GM18858 (cell line): ENCODE results near the gene FDXACB1.
A peak's percentile ranks its signal among the peaks of the same experiment; 100 is the strongest.

Source experiments
- ATAC-seq: cut with Tn5 transposase; IDR thresholded peaks from one replicate; pipeline ENCODE4 v1.9.1; 2021; ENCODE audit not compliant: unreplicated experiment

Gene FDXACB1

GRCh38 chr11:111878849-111879636 lies at the start of gene FDXACB1, which contains the start of gene CFAP68:
Gene FDXACB1, minus strand, starts transcription at chr11:111879165. Its CDS starts 33 bp downstream, at chr11:111879132.
Gene CFAP68, plus strand, starts transcription at chr11:111879541. Its CDS starts 20 bp downstream, at chr11:111879561.
- ATAC-seq = peak; percentile 59

- ATAC-seq = peak; percentile 89
These were observed 47.8 kb upstream of the FDXACB1 start for GRCh38 chr11:111926505-111927391.

GRCh38 chr11:111925953-111926352 lies 47.0 kb upstream of the FDXACB1 start:
- ATAC-seq = no peak

GRCh38 chr11:111923951-111924350 lies 45.0 kb upstream of the FDXACB1 start:
- ATAC-seq = no peak

DNA sequence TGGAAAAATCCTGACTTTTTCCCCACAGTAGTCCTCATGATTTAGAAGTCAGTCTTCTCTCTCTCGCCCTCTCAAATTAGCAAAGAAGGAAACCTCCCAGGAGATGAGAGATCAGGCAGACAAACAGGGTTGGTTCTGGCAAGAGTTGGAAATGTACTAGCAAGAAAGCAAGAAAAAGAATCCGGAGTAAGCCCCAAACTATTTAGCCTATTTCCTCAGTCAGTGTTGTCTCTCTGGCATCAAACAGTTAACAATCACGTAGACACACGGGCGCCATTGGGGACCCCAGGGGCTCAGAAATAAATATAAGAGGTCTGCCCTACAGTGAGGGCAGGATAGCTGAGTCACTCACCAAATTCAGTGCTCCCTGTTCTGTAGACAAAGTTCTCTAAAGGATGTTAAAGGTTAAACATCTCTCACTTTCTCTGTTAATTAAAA lies 44.4 kb upstream of the FDXACB1 start:
- no peak for ATAC-seq

GRCh38 chr11:111922803-111923202 lies 43.8 kb upstream of the FDXACB1 start:
- ATAC-seq = no peak

GRCh38 chr11:111921541-111922230 lies 42.7 kb upstream of the FDXACB1 start:
- ATAC-seq = no peak

- no peak for ATAC-seq
These were observed 41.9 kb upstream of the FDXACB1 start for GRCh38 chr11:111920908-111921307.

- ATAC-seq = no peak
These were observed 39.7 kb upstream of the FDXACB1 start, which contains the start of gene C11orf52 for GRCh38 chr11:111918390-111919256. Gene C11orf52, plus strand, starts transcription at chr11:111918913. Its CDS starts 60 bp downstream, at chr11:111918973.

- no peak for ATAC-seq
These were observed 38.8 kb upstream of the FDXACB1 start for GRCh38 chr11:111917788-111918187.

- ATAC-seq = no peak
These were observed 38.3 kb upstream of the FDXACB1 start for GRCh38 chr11:111917312-111917711.

DNA sequence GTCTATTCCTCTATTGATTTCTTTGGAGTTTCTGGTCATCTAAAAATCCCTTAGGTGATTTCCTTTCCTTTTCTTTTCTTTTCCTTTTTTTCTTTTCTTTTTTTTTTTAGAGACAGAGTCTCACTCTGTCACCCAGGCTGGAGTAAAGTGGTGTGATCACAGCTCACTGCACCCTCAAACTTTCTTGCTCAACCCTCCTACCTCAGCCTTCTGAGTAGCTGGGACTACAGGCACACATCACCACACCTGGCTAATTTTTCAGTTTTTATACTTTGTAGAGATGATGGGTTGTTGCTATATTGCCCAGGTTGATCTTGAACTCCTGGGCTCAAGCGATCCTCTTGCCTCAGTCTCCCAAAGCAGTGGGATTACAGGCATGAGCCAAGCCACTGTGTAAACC lies 37.8 kb upstream of the FDXACB1 start:
- no peak for ATAC-seq

- no peak for ATAC-seq
These were observed 35.0 kb upstream of the FDXACB1 start for GRCh38 chr11:111913997-111914396.

- ATAC-seq = no peak
These were observed 34.3 kb upstream of the FDXACB1 start for GRCh38 chr11:111913031-111913861.

GRCh38 chr11:111912535-111912934 lies 33.6 kb upstream of the FDXACB1 start, which contains the start of gene HSPB2:
Gene HSPB2, plus strand, starts transcription at chr11:111912734. Its CDS starts 96 bp downstream, at chr11:111912830.
- ATAC-seq = no peak

- ATAC-seq = no peak
These were observed 32.8 kb upstream of the FDXACB1 start, which contains the start of gene CRYAB for GRCh38 chr11:111911563-111912401. Gene CRYAB, minus strand, starts transcription at chr11:111911770. Its CDS starts 46 bp downstream, at chr11:111911724.

- ATAC-seq = no peak
These were observed 32.0 kb upstream of the FDXACB1 start for GRCh38 chr11:111910676-111911562.
